BLaER1 (cell line): Measurements from ENCODE around the gene LSM4.
A peak's percentile ranks its signal among the peaks of the same experiment; 100 is the strongest.

Experiments
- H3K27ac ChIP-seq: shearing (Covaris generic); formaldehyde crosslinking; 2 replicates; pipeline ENCODE4 v1.8.1; 2022
- H3K27me3 ChIP-seq: shearing (Covaris generic); formaldehyde crosslinking; 2 replicates; pipeline ENCODE4 v1.8.1; 2022
- H3K36me3 ChIP-seq: shearing (Covaris generic); formaldehyde crosslinking; 2 replicates; pipeline ENCODE4 v1.8.1; 2022
- H3K4me1 ChIP-seq: shearing (Covaris generic); formaldehyde crosslinking; 2 replicates; pipeline ENCODE4 v1.8.1; 2022
- H3K4me2 ChIP-seq: shearing (Covaris generic); formaldehyde crosslinking; 2 replicates; pipeline ENCODE4 v1.8.1; 2022
- H3K4me3 ChIP-seq: shearing (Covaris generic); formaldehyde crosslinking; 2 replicates; pipeline ENCODE4 v1.8.1; 2022
- H3K9ac ChIP-seq: shearing (Covaris generic); formaldehyde crosslinking; 2 replicates; pipeline ENCODE4 v1.8.1; 2022
- H3K9me3 ChIP-seq: shearing (Covaris generic); formaldehyde crosslinking; 2 replicates; pipeline ENCODE4 v1.8.1; 2022
- H4K20me1 ChIP-seq: shearing (Covaris generic); formaldehyde crosslinking; 2 replicates; pipeline ENCODE4 v1.8.1; 2022
- Cebpa-rat ChIP-seq: shearing (Covaris generic); IDR thresholded peaks from 2 replicates; pipeline ENCODE4 v1.8.1; 2022

The LSM4 gene

DNA sequence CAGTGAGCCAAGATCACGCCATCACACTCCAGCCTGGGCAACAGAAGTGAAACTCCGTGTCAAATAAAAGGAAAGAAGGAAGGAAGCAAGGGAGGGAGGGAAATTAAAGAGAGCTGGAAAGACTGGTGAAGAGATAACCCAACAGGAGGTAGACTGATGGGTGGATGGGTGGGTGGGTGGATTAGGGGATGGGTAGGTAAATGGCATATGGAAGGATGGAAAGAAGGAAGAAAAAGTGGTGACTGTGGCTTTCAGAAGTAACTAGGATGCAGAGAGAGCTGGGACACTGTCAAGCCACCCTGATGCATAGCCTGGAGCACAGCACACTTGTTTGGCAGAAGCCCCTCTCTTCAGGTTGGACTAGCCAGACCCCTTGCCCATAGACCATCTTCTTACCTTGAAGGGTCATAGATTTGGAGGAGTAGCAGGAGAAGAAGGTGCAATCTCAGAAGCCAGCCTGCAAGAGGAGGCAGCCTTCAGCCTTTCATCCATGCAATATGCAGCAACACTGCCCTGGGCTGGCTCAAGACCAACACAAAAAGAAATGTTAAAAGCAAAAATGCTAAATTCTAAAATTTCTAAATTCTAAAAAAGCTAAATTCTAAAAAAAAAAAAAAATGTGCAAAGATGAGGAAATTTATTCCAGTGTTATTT is 53.7 kb downstream of the LSM4 start:
- Histone ChIP-seq H3K9ac (no peak overlapping the region), H3K9me3 (no peaks in the 10 kb centered on the region), H3K27me3 (no peaks in the 10 kb centered on the region), H3K4me2 (no peak overlapping the region), H3K4me1 (peaks cover 22% of the 10 kb centered on the region), H4K20me1 (peaks cover 46% of the 10 kb centered on the region), H3K27ac (no peak overlapping the region), H3K36me3 (peaks cover 63% of the 10 kb centered on the region), H3K4me3 (no peak overlapping the region)
- no peak for TF ChIP-seq Cebpa-rat

DNA sequence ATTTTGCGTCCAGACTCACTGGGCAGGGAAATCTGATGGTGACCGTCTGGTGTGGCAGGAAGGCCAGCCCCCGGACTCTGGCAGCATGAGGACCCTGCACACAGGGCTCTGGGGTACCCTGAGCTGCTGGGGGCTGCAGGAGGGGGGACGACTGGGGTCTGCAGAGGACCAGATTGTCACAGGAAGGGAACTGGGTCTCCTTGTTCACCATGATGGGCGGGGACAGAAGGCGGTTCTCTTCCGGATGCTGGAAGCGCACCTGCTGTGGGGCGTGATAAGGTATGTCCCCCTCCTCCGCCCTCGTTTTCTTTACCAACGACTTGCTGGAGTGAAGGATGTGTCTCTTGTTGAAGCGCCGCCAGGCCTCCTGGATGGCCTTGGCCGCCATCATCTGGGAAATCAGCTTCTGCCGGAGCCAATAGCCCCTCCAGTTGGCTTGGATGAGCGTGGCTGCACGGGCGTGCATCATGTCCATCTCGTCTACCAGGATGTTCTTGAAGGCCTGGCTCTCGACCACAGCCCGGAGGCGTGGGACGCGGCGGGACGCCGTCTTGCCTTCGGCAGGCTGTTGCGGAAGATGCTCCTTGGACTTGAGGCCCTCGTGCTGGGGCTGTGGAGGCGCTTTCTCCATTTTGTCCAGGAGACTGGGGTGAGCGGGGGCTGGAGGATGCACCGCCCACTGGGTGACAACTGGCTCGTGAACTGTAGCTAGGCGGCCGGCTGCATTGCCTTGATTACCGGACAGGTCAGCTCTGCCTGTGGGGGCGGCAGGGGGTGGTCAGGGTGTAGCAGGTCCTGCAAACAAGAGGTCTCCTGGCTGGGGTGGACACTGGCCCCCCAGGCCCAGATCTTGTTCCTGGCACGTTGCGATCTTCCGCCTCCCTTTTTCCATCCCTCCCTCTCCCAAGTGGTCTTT is 55.8 kb downstream of the LSM4 start:
- no peak for TF ChIP-seq Cebpa-rat
- no peak overlapping the region for H3K27ac ChIP-seq
- H4K20me1 ChIP-seq = peaks cover 25% of the 10 kb centered on the region
- H3K9me3 ChIP-seq = no peaks in the 10 kb centered on the region
- peaks cover 22% of the 10 kb centered on the region for H3K4me1 ChIP-seq
- H3K9ac ChIP-seq = no peak overlapping the region
- peaks cover 73% of the 10 kb centered on the region for H3K36me3 ChIP-seq
- H3K4me2 ChIP-seq = no peak overlapping the region
- no peaks in the 10 kb centered on the region for H3K27me3 ChIP-seq
- H3K4me3 ChIP-seq = no peak overlapping the region

DNA sequence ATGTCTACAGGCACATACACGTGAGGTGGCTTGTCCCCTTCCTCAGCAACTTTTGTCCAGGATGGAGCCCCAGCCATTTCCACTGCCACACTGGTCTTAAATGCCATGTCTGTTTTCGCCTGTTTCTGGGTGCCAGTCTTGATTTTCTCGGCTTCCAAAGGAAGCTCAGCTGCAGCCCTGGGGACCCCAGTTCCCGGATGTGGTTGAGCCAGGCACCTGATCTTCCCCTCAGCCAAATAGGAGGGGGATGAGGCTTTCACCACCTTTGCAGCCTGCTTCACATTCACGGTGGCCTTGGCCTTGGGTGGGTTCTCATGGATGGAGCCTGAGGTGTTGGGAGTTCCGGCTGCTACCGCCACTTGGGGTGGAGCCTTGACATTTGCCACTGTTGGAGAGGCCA is 57.3 kb downstream of the LSM4 start:
- peak overlapping the region; percentile 88 for H3K4me2 ChIP-seq
- peak overlapping the region; percentile 46; the same call in 1 of the 2 replicates for H3K9ac ChIP-seq
- H3K27ac ChIP-seq = peak overlapping the region; percentile 74
- H4K20me1 ChIP-seq = peaks cover 10% of the 10 kb centered on the region
- peaks cover 76% of the 10 kb centered on the region for H3K36me3 ChIP-seq
- H3K4me1 ChIP-seq = peaks cover 22% of the 10 kb centered on the region
- H3K27me3 ChIP-seq = no peaks in the 10 kb centered on the region
- H3K9me3 ChIP-seq = no peaks in the 10 kb centered on the region
- peak overlapping the region; percentile 29; the same call in 1 of the 2 replicates for H3K4me3 ChIP-seq
- no peak for TF ChIP-seq Cebpa-rat

DNA sequence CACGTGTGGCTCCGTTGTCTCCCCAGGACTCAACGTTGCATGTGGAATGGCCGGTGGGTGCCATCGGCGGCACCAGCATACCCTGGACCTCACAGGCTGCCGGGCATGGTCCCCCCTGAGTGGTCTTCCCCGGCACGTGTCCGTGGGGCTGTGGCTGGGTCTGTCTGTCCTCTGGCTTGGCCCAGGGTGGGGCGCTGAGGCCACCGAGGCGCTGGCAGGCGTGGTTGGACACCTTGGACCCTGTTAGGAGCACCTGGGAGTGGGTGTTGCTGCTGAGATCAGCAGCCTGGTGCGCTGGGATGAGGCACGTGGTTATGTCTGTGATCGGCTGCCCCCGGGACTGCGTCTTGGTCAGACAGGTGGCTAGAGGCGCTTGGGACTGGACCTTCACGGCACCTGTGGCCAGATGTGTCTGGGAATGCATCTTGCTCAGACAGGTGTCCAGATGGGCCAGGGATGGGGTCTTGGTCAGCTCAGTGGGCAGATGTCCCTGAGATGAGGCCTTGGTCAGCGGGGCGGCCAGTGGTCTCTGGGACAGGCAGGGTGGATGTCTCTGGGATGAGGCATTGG is 57.8 kb downstream of the LSM4 start:
- no peak for TF ChIP-seq Cebpa-rat
- Histone ChIP-seq H4K20me1 (peaks cover 5% of the 10 kb centered on the region; the same call in 1 of the 2 replicates), H3K4me3 (peak overlapping the region; percentile 29; the same call in 1 of the 2 replicates), H3K36me3 (peaks cover 76% of the 10 kb centered on the region), H3K4me1 (peaks cover 22% of the 10 kb centered on the region), H3K27ac (peak overlapping the region; percentile 74), H3K9me3 (no peaks in the 10 kb centered on the region), H3K9ac (peak overlapping the region; percentile 46; the same call in 1 of the 2 replicates), H3K27me3 (no peaks in the 10 kb centered on the region), H3K4me2 (peak overlapping the region; percentile 88)

DNA sequence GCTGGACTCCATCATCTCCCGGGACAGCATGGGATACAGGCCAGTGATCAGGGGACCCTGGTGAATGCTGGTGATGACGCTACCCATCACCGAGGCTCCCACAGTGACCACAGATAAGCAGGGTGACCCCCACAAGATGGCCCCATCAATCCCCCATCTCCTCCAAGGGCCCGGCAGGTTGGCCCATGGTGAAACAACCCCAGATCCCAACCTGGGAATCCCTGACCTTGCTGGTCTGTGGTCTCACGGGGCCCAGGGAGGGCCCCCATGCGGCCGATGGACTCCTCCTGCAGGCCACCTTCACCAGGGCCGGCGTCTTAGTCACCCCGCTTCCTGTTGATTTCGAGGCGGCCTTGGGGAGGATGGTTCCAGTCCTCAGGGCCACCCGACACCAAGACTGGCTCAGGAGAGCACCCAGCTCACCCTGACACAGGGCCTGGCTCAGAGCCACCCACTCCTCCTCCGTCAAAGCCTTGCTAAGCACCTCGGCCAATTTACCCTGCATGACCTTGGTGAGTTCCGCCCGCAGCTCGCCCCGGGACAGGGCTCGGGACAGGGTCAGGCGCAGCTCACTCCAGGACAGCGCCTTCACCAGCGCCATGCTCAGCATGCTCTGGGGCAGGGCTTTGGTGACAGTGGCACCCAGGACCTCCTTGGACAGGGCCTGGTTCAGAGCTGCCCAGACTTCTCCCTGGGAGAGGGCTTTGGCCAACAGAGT is 58.6 kb downstream of the LSM4 start:
- no peak overlapping the region for H3K4me3 ChIP-seq
- H3K4me2 ChIP-seq = no peak overlapping the region; the same call in 1 of the 2 replicates

DNA sequence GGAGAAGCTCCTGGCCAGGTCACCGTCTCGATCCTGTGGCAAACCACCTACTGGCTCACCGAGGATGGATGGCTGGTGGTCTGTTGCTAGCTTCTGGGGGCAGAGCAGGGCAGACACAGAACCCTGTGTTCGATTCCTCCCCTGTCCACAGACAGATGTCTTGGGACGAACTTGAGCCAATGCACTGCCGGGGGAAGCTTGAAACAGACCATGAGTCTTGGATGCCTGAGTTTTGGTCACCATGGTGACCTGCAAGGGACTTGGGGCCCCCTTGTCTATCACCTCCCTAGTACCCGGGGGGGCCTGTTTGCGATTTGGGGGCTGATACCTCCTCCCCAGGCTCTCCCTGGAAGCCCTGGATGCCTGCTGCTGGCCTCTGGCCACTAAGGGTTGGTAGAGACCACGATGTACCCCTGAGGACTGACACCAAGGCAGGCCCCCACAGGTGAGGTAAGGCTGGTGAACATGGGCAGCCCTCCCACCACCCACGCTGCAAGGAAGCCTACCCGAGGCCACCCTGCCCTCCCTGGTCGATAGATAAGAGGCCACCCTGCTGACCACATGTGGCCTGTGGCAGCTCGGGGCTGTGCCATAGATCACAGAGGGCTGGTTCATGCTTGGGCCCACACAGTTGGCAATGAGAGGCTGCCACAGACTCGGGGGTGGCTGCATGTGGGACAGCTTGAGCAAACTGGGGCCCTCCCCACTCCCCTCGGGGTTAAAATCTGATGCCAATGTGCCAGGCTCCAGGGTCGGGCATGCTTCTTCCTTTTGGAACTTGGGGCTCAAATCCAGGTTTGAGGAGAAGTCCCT is 59.3 kb downstream of the LSM4 start:
- Histone ChIP-seq H3K9ac (no peak overlapping the region), H3K27me3 (no peaks in the 10 kb centered on the region), H3K4me2 (no peak overlapping the region), H3K4me1 (peaks cover 22% of the 10 kb centered on the region), H4K20me1 (no peaks in the 10 kb centered on the region; the same call in 1 of the 2 replicates), H3K9me3 (no peaks in the 10 kb centered on the region), H3K36me3 (peaks cover 67% of the 10 kb centered on the region), H3K27ac (peak overlapping the region; percentile 74; the same call in 1 of the 2 replicates), H3K4me3 (no peak overlapping the region)
- TF ChIP-seq Cebpa-rat = no peak

More for the DNA sequence above, 58.6 kb downstream of the LSM4 start:
- Histone ChIP-seq H3K27ac (peak overlapping the region; percentile 74), H4K20me1 (no peaks in the 10 kb centered on the region; the same call in 1 of the 2 replicates), H3K4me1 (peaks cover 22% of the 10 kb centered on the region), H3K9ac (no peak overlapping the region), H3K9me3 (no peaks in the 10 kb centered on the region), H3K36me3 (peaks cover 75% of the 10 kb centered on the region), H3K27me3 (no peaks in the 10 kb centered on the region)
- TF ChIP-seq Cebpa-rat = no peak

DNA sequence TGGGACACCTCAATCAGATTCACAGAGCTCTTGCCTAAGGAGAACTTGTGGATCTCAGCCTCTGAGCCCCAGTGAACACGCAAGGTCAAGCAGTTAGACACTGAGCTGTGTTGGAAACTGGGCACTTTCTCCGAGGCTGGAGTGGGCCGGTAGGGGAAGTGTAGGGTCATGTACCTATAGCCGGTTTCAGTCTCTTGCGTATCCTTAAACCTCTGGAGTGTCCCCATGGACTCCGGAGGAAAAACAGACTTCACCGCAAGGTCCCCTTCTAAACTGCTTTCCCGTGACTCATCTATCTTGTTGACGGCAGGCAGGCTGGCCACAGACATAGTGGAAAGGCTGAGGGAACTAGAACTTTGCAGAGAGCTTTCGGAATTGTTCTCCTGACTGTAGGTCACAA is 60.0 kb downstream of the LSM4 start:
- Histone ChIP-seq H3K4me1 (peaks cover 22% of the 10 kb centered on the region), H4K20me1 (no peaks in the 10 kb centered on the region; the same call in 1 of the 2 replicates), H3K27me3 (no peaks in the 10 kb centered on the region), H3K4me2 (no peak overlapping the region), H3K9me3 (no peaks in the 10 kb centered on the region), H3K9ac (no peak overlapping the region), H3K36me3 (peaks cover 61% of the 10 kb centered on the region), H3K4me3 (no peak overlapping the region), H3K27ac (no peak overlapping the region)
- TF ChIP-seq Cebpa-rat = no peak

DNA sequence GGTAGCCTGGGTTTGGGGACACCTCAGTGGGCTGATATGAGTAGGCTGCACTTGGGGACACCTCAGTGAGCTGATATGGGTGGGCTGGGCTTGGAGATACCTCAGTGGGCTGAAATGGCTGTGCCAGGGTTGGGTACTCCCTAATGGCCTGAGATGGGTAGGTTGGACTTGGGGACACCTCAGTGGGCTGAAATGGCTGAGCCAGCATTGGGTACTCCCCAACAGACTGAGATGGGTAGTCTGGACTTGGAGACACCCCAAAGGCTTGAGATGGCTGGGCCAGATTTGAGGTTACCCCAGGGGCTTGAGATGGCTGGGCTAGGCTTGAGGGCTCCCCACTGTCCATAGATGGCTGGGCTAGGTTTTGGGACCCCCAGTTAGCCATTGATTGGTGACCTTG is 60.7 kb downstream of the LSM4 start:
- no peak overlapping the region for H3K4me2 ChIP-seq
- TF ChIP-seq Cebpa-rat = no peak
- no peaks in the 10 kb centered on the region for H3K27me3 ChIP-seq
- H3K9ac ChIP-seq = no peak overlapping the region
- H3K27ac ChIP-seq = no peak overlapping the region
- H3K4me3 ChIP-seq = no peak overlapping the region
- peaks cover 22% of the 10 kb centered on the region for H3K4me1 ChIP-seq
- H4K20me1 ChIP-seq = no peaks in the 10 kb centered on the region; the same call in 1 of the 2 replicates
- H3K9me3 ChIP-seq = no peaks in the 10 kb centered on the region
- H3K36me3 ChIP-seq = peaks cover 61% of the 10 kb centered on the region
